Glutamatergic neuron (in vitro differentiated cells): ENCODE data around the gene SPTBN2. TPM values are rescaled to one million over a fixed set of nuclear protein-coding genes. Genes with fewer than 3 reads are reported as not detected.
"Not testable (repeated sequence)": the region's sequence is repeated elsewhere in the genome, so short reads cannot be mapped to it uniquely, and the experiment has no call there.

Experiments used
- DNase-seq: peaks from one replicate; pipeline ENCODE4 v3.0.0; 2022
- H3K27ac Mint-ChIP-seq: one replicate; pipeline ENCODE4 v1.8.0; 2020; ENCODE audit warnings: mild to moderate bottlenecking, mixed read lengths, inconsistent platforms; ENCODE audit not compliant: unreplicated experiment
- H3K27me3 Mint-ChIP-seq: one replicate; pipeline ENCODE4 v1.8.0; 2020; ENCODE audit warnings: mild to moderate bottlenecking, moderate library complexity, mixed read lengths, inconsistent platforms; ENCODE audit not compliant: unreplicated experiment
- H3K36me3 Mint-ChIP-seq: one replicate; pipeline ENCODE4 v1.8.0; 2020; ENCODE audit warnings: mild to moderate bottlenecking, mixed read lengths, inconsistent platforms; ENCODE audit not compliant: unreplicated experiment
- H3K4me1 Mint-ChIP-seq: one replicate; pipeline ENCODE4 v1.8.0; 2020; ENCODE audit warnings: mild to moderate bottlenecking, low read depth, mixed read lengths, inconsistent platforms; ENCODE audit not compliant: unreplicated experiment
- H3K4me3 Mint-ChIP-seq: one replicate; pipeline ENCODE4 v1.8.0; 2020; ENCODE audit warnings: mild to moderate bottlenecking, mixed read lengths, inconsistent platforms; ENCODE audit not compliant: unreplicated experiment
- H3K9me3 Mint-ChIP-seq: one replicate; pipeline ENCODE4 v1.8.0; 2020; ENCODE audit warnings: mild to moderate bottlenecking, moderate library complexity, mixed read lengths, inconsistent platforms; ENCODE audit not compliant: unreplicated experiment
- CTCF ChIP-seq: fragments of 200-600 bp; sonication (generic); IDR thresholded peaks from one replicate; pipeline ENCODE4 v1.5.0; 2021; ENCODE audit not compliant: partially characterized antibody, unreplicated experiment
- total RNA-seq: library from RNA; stranded (reverse); fragmentation: NEBNext Ultra II Directional; extraction: Animal tissue kit (Norgen Biotek cat#: 25700); gene quantifications from one replicate; pipeline ENCODE4 v1.2.1, GENCODE V29; 2021; ENCODE audit not compliant: unreplicated experiment

The SPTBN2 gene
- total RNA-seq, 1 donor from 2014 or later = 371 TPM

- H3K4me1 Mint-ChIP-seq = peaks cover 55% of the 10 kb centered on the region
- TF ChIP-seq CTCF = no peak
- peaks cover 16% of the 10 kb centered on the region for H3K27me3 Mint-ChIP-seq
- no peak overlapping the region for H3K27ac Mint-ChIP-seq
- DNase-seq = no peak
- H3K4me3 Mint-ChIP-seq = peak overlapping the region; percentile 93
- H3K9me3 Mint-ChIP-seq = peaks cover 10% of the 10 kb centered on the region
- H3K36me3 Mint-ChIP-seq = no peaks in the 10 kb centered on the region
Observed at GRCh38 chr11:66641834-66642233, 87.2 kb downstream of the SPTBN2 start.

- H3K9me3 Mint-ChIP-seq, DNase-seq, H3K36me3 Mint-ChIP-seq, H3K27ac Mint-ChIP-seq: not testable (repeated sequence)
- Mint-ChIP-seq H3K4me1 (peaks cover 44% of the 10 kb centered on the region), H3K27me3 (peaks cover 16% of the 10 kb centered on the region), H3K4me3 (peak overlapping the region; percentile 93)
Observed at GRCh38 chr11:66639814-66640340, 89.1 kb downstream of the SPTBN2 start.

- Mint-ChIP-seq H3K27ac (peak overlapping the region; percentile 100), H3K36me3 (no peaks in the 10 kb centered on the region), H3K27me3 (peaks cover 16% of the 10 kb centered on the region), H3K4me3 (peak overlapping the region; percentile 93), H3K9me3 (peaks cover 10% of the 10 kb centered on the region), H3K4me1 (peaks cover 44% of the 10 kb centered on the region)
- peak; percentile 11 for TF ChIP-seq CTCF
- DNase-seq = no peak
Observed at GRCh38 chr11:66639066-66639813, 89.8 kb downstream of the SPTBN2 start.

- H3K27ac Mint-ChIP-seq = peak within 1 kb of the TSS; percentile 100
- DNase-seq = peak; percentile 92
- H3K4me3 Mint-ChIP-seq = peak within 1 kb of the TSS; percentile 93
- H3K36me3 Mint-ChIP-seq = no peaks in the 10 kb centered on the region
- H3K9me3 Mint-ChIP-seq = peaks cover 10% of the 10 kb centered on the region
- no peak for TF ChIP-seq CTCF
- peaks cover 16% of the 10 kb centered on the region for H3K27me3 Mint-ChIP-seq
- peaks cover 42% of the 10 kb centered on the region for H3K4me1 Mint-ChIP-seq
Observed at GRCh38 chr11:66638177-66639065, 90.6 kb downstream of the SPTBN2 start, which contains the start of gene RBM4. RBM4 (plus strand) TSS chr11:66638703; CDS start chr11:66639712, 1,009 bp downstream.

- DNase-seq = no peak
- H3K4me3 Mint-ChIP-seq = peak overlapping the region; percentile 93
- peaks cover 7% of the 10 kb centered on the region for H3K9me3 Mint-ChIP-seq
- H3K4me1 Mint-ChIP-seq = peaks cover 34% of the 10 kb centered on the region
- TF ChIP-seq CTCF = no peak
- H3K27me3 Mint-ChIP-seq = peaks cover 11% of the 10 kb centered on the region
- H3K27ac Mint-ChIP-seq = peak overlapping the region; percentile 100
- no peaks in the 10 kb centered on the region for H3K36me3 Mint-ChIP-seq
Observed at GRCh38 chr11:66637557-66638176, 91.3 kb downstream of the SPTBN2 start.
